Stimulated activated CD8-positive, alpha-beta memory T cell treated with anti-CD3 and anti-CD28 coated beads, Interleukin-12 subunit alpha, Interleukin-12 subunit beta, amount 100 ng/mL, for 24 hours (primary cell): ENCODE data around the gene DENND2A.
"Not testable (repeated sequence)": the region's sequence is repeated elsewhere in the genome, so short reads cannot be mapped to it uniquely, and the experiment has no call there.

ENCODE experiments used
- DNase-seq: peaks from one replicate; pipeline ENCODE4 v3.0.0-alpha.2; 2020; ENCODE audit errors: extremely low read depth

DENND2A gene

DNA sequence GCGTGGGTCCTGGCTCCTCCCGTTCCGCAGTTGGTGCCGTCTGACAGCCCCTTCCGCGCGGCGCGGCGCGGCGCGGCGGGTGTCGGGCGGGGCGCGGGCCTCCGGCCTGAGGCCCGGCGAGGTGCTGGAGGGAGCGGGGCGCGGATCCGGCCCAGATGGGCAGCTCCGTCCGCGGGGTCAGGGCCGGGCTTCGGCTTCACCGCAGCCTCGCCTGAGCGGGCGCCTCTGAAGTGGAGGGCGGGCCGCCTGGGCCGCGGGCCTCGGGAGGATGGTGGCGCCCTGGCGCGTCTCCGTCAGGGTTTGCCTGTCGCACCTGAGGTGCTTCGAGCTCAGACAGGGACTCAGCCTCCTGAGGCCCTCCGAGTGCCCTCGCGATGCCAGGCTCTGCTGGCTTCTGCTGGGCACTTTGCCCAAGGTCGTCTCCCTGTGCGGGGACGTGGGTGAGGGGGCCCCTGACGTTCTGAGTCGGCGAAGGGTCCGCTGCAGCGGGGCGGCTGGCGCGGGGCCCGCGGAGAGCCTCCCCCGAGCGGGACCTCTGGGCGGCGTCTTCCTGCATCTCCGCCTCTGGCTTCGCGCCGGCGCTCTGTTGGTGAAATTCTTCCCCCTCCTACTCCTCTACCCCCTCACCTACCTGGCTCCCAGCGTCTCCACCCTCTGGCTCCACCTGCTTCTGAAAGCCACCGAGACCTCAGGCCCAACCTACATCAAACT is 32.6 kb upstream of the DENND2A start:
- DNase-seq: peak; percentile 10

DNA sequence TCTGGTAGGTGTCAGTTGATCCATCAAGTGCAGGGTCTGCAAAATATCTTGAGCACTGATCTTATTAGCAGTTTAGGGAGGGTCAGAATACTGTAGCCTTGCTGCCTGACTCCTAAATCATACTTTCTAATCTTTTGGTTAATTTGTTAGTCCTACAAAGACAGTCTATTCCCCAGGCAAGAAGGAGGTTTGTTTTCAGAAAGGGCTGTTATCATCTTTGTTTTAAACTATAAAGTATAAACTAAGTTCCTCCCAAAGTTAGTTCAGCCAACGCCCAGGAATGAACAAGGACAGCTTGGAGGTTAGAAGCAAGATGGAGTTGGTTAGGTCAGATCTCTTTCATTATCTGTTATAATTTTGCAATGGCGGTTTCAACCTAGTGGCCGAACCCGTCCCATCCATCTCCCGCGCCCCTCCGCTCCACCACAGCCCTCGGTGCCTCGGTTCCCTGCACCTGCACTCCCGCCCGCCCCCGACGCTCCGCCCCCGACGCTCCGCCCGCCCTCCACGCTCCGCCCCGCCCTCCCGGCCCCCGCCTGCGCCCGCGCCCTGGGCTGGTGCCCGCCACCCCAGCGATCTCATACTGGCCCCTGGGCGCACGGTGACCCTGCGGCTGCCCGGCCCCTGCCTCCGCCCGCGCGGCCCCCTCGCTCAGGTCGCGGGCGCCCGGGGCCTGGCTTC is 31.9 kb upstream of the DENND2A start, which contains the start of gene ADCK2:
TSS of gene ADCK2 (plus strand) at position 564 of the 681 bp plus-strand sequence. CDS start 386 bp downstream, outside the sequence.
- DNase-seq: peak; percentile 25

DNA sequence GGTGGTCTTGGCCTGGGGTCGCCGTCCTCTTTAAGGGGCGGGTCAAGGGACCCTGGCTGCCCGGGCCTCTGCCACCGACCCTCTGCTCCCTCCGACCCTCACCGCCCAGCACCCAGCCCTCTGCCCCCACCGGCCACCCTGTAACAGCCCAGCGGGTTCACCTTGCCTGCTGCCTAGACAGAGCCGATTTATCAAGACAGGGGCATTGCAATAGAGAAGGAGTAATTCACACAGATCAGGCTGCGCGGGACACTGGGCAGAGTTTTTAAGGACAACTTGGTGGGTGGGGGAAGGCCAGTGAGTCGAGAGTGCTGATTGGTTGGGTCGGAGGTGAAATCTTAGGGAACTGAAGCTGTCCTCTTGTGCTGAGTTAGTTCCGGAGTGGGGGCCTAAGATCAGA is 31.4 kb upstream of the DENND2A start:
- DNase-seq: no peak

DNA sequence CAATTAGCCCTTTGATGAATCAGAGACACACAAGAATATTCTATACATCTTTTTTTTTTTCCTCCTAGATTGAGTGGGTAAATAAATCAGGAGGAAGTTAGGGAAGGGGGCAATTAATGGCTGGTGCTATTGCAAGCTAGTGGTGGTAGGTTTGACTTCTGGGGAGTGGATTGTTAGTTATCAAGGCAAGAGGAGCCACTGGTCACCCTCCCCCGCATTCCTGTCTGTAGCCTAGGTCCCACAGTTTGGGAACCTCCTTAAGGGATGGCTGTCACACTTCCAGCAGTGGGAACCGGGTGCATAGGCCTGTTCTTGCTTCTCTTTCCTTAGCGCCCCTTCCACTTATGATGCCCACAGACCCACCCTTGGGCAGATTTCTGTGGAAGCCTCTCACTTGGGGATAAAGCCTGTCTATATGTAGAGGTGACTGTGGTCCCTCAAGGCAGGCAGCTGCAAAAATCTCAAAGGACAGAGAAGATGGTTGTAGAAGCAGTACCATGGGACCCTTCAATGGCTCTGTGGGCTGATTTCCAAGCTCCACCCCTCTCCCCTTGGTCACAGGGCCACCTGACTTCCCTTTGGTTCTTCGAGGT is 29.8 kb upstream of the DENND2A start:
- no peak for DNase-seq

DNA sequence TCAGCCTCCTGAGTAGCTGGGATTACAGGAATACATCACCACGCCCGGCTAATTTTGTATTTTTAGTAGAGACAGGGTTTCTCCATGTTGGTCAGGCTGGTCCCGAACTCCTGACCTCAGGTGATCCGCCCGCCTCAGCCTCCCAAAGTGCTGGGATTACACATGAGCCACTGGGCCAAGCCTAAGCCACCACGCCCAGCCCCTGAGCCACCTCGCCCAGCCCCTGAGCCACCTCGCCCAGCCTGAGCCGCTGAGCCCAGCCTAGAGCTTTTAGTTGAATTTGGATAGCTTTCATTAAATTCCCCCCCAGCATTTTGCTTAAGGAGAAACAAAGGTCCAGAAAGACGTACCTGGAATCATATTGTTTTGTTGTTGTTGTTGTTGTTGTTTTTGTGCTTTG is 29.2 kb upstream of the DENND2A start:
- DNase-seq: not testable (repeated sequence)

DNA sequence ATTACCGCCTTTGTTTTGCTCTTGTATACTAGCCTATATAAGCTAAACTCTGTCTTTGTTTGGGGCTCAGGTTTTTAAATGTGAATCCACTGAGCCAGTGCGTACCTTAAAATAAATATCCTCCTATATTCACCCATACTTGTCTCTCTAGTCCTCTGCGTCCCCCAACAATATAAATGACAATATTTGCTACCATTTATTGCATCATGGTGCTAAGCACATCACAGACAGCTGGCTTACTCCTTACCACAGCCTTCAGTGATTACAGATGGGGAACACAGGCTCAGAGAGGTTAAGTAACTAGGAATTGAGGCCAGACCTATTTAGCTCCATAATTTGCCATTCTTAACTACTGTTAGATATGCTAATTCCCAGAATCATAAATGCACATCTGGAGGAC is 28.7 kb upstream of the DENND2A start:
- DNase-seq: no peak

DNA sequence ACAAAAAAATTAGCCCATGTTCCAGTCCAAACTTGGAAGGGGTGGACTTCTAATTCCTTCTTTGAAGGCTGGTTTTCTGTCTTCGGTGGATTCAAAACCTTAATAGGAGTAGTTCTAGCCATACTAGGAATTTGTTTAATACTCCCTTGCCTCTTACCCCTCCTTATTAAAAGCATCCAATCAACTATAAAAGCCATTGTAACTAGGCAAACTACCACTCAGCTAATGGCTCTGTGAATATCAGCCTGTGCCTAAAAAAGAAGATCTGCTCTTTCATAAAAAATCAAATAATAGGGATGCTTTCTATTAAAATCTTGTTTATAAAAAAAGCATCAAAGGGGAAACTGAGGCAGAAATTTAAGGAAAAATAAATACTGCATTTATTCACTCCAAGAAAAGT is 28.0 kb upstream of the DENND2A start:
- DNase-seq: no peak

DNA sequence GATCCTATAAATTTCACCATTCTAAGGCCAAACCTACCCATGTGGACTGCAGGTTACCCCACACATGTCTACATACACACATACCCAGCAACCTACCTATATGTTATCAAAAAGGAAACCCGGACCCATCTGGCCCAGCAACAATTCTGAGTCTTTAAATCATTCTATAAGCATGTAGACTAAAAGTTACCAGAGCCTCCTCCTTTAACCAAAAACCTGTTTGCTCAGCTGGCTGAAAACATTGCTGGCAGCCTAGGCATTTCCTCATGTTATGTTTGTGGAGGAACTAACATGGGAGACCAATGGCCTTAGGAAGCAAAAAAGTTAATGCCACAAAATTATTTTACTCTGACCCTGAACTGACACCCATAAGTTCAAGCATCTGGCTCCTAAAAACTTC is 26.9 kb upstream of the DENND2A start:
- DNase-seq: no peak

DNA sequence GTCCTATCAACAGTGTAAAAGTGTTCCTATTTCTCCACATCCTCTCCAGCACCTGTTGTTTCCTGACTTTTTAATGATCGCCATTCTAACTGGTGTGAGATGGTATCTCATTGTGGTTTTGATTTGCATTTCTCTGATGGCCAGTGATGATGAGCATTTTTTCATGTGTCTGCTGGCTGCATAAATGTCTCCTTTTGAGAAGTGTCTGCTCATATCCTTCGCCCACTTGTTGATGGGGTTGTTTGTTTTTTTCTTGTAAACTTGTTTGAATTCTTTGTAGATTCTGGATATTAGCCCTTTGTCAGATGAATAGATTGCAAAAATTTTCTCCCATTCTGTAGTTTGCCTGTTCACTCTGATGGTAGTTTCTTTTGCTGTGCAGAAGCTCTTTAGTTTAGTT is 22.3 kb upstream of the DENND2A start:
- DNase-seq: not testable (repeated sequence)

DNA sequence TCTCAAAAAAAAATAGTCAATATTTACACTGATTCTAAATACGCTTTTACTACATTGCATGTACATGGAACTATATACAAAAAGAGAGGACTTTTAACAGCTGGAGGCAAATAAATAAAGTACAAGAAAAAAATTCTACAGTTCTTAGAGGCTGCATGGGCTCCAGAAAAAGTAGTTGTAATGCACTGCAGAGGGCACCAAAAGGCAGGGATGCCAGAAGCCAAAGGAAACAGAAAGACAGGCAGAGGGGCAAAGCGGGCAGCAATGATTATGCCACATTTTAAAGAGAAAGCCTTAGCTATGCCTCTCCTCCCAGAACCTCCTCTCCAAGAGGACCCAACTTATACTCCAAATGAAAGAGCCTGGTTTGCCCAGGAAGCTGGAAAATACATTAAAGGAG is 20.5 kb upstream of the DENND2A start:
- no peak for DNase-seq

DNA sequence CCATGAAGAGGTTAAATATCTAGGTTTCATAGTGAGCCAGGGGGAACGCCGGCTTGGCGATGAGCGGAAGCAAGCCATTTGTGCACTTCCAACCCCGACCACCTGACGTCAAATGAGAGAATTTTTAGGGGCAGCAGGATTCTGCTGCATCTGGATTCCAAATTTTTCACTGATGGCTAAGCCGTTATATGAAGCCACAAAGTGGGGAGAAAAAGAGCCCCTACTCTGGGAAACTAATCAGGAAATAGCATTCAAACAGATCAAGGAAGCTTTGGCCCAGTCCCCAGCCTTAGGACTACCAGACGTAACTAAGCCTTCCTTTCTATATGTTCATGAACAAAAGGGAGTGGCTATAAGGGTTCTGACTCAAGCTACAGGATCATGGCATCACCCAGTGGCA is 19.2 kb upstream of the DENND2A start:
- no peak for DNase-seq

DNA sequence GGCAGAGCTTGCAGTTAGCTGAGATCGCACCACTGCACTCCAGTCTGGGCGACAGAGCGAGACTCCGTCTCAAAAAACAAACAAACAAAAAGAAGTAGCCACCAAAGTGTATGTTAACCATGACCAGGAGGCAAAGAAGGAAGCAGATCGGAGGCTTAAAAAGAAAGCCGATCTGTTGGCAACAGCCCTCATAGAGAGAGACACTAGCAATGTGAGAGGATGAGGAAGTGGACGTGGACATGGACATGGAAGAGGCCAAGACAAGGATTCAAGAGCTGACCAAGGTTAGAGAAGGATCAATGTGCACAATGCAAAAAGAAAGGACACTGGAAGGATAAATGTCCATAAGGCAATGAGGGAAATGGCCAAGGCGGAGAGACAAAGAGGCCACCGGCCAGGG is 17.3 kb upstream of the DENND2A start:
- DNase-seq: no peak

DNA sequence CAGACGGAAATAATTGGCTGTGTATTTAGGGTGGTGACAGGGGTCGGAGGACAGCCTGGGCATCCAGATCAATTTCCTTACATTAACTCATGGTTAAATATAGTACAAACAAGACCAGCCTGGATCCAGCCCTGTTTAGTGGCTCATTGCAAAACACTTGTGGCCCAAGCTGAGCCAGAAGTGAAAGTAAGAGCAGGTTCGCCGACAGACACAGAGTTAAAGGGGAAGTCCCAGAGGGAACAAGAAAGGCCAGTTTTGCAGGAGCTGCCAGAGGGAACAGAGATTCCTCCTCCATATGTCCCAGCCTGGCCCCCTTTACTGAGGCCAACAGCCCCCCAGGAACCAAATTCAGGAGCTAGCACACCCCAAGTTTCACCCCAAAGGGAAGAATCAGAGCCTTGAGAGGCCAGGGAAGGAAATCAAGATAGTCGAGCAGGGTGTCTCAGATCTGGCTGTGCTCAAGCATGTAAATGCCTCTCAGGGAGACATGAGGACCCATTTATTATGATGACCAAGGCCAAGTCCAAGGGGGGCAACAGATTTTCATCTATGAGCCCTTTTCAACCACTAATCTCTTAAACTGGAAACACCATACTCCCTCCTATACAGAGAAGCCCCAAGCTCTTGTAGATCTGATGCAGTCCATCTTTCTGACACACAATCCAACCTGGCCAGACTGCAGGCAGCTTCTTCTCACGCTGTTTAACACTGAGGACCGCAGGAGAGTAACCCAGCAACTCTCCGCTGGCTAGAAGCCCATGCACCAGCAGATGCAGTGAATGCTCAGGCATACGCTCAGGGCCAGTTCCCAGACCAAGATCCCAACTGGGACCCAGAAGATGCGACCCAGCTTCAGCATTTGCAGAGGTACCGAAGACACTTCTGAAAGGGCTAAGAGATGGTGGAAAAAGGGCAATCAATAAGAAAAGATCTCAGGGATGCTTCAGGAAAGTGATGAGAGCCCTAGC is 16.2 kb upstream of the DENND2A start:
- DNase-seq: no peak

DNA sequence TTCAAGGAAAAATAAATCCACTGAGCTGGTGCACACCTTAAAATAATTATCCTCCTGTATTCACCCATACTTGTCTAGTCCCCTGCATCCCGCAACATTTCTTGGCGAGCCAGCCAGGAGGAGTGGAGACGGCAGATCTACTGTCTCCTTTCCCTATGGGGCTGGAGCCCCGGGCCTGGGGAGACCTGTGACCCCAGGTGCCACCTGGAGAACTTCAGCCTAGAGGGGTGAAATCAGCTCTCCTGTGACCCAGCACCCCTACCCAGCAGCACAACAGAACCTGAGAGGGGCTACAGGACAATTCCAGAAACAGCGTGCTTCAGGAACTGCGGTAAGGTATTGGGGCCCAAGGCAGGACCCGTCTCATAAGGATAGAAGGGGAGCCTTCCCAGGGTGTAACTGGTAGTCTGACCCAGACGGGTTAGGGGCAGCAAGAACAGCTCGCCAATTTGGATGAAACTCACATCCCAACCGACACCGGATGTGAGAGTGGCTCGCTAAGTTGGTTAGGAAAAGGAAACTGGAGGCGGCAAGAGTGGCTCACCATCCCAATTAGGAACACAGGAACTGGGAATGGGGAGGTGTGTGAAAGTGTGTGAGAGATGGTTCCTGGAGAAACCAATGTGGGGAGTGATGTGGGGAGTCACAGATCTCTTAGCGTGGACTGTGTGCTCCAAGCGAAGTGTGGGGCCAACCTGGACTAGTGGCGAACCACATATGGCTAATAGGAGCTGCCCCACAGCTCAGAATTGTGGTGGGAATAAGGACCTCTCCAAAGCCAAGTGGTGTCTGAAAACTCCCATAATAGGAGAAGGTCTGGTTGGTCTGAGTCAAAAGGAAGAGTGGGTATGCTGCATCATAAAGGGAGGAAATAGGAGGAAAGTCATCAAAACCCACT is 15.1 kb upstream of the DENND2A start:
- DNase-seq: no peak

DNA sequence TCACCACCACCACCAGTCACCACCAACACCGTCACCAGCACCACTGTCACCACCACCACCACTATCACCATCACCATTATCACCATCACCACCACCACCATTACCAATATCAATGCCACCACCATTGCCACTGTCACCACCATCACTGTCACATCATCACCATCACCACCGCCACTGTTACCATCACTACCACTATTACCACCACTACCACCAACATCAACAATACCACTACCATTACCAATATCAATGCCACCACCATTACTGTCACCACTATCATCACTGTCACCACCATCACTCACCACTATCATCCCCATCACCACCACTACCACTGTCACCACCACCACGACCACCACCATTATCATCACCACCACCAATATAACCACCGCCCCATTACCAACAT is 14.0 kb upstream of the DENND2A start:
- DNase-seq: no peak

DNA sequence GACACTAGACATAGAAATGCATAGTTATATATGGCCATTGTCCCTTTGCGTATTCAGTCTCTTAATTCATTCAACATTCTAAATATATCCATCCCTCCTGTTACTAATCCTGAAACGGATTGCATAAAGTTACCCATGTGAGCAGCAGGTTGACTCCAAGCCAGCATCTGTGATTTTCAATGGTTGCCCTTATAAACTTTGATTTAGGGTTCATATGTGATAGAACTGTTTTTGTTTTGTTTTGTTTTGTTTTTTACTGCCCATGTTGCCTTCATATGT is 13.4 kb upstream of the DENND2A start:
- DNase-seq: no peak

DNA sequence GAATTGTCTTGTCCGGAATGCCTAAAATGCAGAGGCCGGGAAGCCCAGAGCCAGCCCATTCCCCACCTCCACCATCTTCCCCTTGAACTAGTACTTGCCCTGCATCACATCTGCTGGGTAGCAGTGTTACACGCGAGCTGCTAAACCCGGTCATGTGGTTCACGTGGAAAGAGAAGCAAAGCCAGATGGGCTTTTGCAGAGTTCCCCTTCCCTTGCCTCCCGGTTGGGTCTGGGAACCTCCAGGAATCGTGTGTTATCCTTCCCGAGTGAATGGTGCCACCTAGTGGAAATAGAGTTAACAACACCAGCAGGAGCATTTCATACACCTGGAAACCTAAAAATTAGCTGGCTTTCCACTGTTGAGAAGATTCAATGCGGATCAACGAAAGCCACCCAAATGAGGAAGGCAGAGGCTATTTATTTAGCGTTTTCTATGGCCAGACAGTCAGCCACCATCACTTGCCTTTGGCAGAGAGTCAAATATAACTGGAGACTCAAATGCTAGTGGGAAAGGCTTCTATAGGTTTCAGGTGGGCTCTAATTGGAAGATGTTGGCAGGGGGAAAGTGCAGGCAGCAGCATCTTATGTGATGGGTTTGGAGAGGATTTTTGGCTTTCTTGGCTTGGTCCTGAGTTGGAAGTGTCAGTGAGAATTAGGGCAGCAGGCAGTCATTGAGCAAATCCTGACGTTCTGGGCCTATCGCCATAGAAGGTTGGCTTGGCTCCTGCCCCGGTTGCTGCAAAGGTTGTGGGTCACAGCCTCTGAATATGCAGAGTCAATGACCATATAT is 12.9 kb upstream of the DENND2A start:
- no peak for DNase-seq

DNA sequence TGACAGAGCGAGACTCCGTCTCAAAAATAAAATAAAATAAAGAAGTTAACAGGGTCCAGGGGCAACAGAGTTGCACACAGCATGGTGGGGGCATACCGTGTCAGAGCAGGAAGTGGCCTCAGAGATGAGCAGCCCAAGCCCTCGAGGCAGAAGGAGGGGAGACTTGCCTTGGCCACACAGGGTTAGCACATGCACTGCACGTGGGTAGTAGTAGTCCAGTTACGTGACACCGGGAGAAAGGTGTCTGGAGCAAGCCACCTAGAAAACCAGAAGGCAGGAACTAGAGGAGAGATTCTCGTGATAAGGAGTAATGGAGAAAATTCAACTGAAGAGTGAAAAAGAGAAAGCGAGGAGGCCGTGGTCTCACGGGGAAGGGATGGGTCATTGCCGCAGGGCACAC is 9.8 kb upstream of the DENND2A start:
- DNase-seq: no peak

DNA sequence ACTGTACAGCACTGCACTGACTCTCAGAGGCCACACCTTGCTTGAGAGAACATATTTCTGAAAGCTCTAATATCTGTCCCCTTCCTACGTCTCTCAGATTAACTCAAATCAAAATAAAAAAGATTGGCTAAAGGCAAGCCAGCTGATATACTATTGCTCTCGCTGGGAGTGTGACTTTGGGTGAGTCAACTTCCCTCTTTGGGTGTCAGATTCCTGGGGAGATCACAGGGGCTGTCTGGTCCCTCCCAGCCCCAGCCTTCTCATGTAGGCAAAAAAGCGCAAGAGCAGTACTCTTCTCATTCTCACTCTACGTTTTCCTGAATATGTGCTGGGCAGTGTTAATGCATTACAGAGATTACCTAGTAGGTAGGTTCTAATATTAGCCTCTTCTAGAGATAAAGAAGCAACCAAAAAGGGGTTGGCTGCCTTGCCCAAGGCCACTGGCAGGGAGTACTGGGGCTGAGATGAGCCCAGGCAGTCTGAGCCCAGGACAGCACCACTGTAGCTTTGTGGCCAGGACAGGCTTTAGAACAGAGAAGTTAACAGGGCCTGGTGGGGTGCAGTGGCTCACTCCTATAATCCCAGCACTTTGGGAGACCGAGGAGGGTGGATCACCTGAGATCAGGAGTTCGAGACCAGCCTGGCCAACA is 9.1 kb upstream of the DENND2A start:
- no peak for DNase-seq
